Sciatic nerve (tissue), 2 donors: ENCODE measurements around the gene TNRC18. TPM values are rescaled to one million over a fixed set of nuclear protein-coding genes. Genes with fewer than 3 reads are reported as not detected.

Source experiments
- ATAC-seq: fragments of 200-7000 bp; cut with Tn5 transposase; one replicate; pipeline ENCODE4 v1.9.1; 2020; ENCODE audit warnings: mild to moderate bottlenecking, moderate library complexity
- DNase-seq: peaks from one replicate; pipeline ENCODE4 v3.0.0-alpha.2; 2020; ENCODE audit warnings: low spot score
- intact Hi-C: fragments of 100-400 bp; cut with DNase I; formaldehyde crosslinking; loops from one replicate; pipeline ENCODE4 v1.14.2; 2022
- total RNA-seq: library from RNA; stranded (reverse); fragmentation: NEBNext Ultra II Directional; extraction: Animal tissue kit (Norgen Biotek cat#: 25700); gene quantifications from one replicate; pipeline ENCODE4 v1.2.1, GENCODE V29; 2021
- donor health status: DM: no; HTN: no; CAD: no.
- donor health status: DM: no; HTN: no; CAD: no.

TNRC18 gene
- total RNA-seq, 1 donor from 2014 or later: 107 TPM

- DNase-seq: no peak
- intact Hi-C loops: no loop called here
- no peak for ATAC-seq
These were observed 35.2 kb downstream of the TNRC18 start for GRCh38 chr7:5388273-5388901.

GRCh38 chr7:5387711-5388245 is 35.9 kb downstream of the TNRC18 start:
- ATAC-seq (no peak), DNase-seq (no peak)
- intact Hi-C loops: no loop called here

GRCh38 chr7:5384618-5385017 is 39.0 kb downstream of the TNRC18 start:
- intact Hi-C loops: no loop called here
- ATAC-seq (no peak), DNase-seq (no peak)

DNA sequence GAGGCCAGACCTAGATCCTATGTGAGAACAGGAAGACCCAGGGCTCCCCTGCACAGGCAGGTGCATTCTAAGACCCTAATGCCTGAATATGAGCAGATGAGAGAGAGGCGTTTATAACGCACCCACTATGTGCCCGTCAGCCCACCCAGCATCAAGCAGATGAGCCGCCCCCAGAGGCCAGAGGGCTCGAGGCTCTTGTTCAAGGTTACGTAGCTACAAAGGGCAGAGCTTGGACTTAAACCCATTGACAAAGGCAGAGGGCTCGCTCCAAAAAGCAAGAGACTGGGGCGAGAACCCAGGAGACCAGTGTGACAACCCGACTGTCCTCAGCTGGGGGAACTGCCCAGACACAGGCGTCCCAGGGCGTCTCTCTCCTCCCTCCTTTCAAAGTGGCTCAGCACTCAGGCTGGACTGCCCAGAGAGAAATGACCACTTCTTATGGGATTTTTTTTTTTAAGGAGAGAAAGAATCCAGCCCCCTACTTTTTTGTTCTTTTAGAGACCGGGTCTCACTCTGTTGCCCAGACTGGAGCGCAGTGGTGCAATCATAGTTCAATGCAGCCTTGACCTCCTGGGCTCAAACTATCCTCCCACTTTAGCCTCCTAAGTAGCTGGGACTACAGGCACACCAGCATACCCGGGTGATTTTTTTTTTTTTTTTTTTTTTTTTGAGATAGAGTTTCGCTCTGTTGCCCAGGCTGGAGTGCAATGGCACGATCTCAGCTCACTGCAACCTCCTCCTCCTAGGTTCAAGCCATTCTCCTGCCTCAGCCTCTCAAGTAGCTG is 40.1 kb downstream of the TNRC18 start:
- intact Hi-C loops: no loop called here
- ATAC-seq (no peak), DNase-seq (no peak)

GRCh38 chr7:5382281-5382892 is 41.2 kb downstream of the TNRC18 start:
- ATAC-seq: peak; percentile 56
- intact Hi-C loops: no loop called here
- DNase-seq: no peak

GRCh38 chr7:5381071-5381772 is 42.4 kb downstream of the TNRC18 start:
- intact Hi-C loops: no loop called here
- DNase-seq: no peak
- no peak for ATAC-seq

- intact Hi-C loops: no loop called here
- DNase-seq: no peak
- no peak for ATAC-seq
These were observed 43.1 kb downstream of the TNRC18 start for GRCh38 chr7:5380350-5381070.

DNA sequence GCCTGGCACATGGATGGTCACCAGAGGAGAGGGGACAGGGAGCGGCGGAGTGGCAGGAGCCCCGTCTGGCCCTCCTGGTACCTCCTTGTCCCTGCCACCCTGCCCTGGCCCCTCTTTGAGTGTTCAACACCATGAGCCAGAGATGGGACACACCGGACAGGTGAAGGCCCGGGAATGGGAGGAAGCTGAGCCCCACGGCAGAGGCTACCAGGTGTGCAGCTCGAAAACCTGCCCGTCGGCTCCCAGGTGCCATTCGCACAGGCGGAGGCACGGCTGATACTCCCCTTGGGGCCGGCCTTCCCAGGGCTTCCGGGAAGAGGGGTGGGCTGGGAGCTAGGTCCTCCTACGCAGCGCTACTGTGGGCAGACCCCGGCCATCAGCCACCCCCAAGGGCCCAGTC is 44.1 kb downstream of the TNRC18 start:
- ATAC-seq (no peak), DNase-seq (no peak)
- intact Hi-C loops: no loop called here

DNA sequence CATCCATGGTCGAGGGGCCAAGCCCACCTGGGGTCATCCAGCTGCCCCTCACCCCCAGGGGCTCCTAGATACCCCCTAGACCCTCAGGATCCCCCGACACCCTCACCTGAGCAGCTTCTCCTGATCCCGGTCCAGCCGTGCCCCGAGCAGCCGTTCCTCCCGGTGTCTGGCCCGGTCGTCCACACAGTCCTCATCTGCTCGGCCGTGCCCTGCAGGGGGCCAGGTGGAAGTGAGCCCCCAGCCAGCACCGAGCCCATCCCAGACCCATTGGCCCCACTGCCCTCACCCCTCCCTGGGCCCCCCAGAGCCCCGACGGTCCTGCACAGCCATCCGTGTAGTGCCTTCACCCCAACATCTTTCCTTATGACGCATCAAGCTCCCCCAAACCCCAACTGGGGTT is 45.8 kb downstream of the TNRC18 start:
- intact Hi-C loops: no loop called here
- ATAC-seq: no peak
- no peak for DNase-seq

GRCh38 chr7:5377279-5377678 is 46.4 kb downstream of the TNRC18 start:
- intact Hi-C loops: no loop called here
- ATAC-seq (no peak), DNase-seq (no peak)

DNA sequence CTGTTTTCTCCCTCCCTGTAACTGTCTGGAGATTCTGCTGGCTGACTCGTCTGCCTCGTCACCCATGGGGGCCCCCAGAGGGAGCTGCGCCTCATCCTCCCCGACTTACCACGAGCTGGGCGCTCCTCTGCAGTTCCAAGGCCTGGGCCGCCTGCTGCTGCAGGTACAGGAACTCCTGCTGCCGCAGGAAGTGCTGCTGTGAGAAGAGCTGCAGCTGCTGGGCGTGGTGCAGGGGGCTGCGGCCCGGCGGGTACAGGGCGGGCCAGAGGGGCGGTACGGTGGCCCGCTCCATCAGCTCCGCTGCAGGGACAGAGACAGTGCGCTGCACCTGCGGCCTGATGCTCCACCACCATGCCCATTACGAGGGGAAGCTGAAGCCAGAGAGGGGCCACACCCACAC is 47.7 kb downstream of the TNRC18 start:
- intact Hi-C loops: no loop called here
- DNase-seq: no peak
- ATAC-seq: no peak

- ATAC-seq (no peak), DNase-seq (no peak)
- intact Hi-C loops: no loop called here
These were observed 49.2 kb downstream of the TNRC18 start for GRCh38 chr7:5374464-5374863.

GRCh38 chr7:5373300-5373699 is 50.3 kb downstream of the TNRC18 start:
- ATAC-seq (no peak), DNase-seq (no peak)
- intact Hi-C loops: no loop called here

- intact Hi-C loops: no loop called here
- no peak for ATAC-seq
- no peak for DNase-seq
These were observed 52.9 kb downstream of the TNRC18 start for GRCh38 chr7:5370454-5371353.

DNA sequence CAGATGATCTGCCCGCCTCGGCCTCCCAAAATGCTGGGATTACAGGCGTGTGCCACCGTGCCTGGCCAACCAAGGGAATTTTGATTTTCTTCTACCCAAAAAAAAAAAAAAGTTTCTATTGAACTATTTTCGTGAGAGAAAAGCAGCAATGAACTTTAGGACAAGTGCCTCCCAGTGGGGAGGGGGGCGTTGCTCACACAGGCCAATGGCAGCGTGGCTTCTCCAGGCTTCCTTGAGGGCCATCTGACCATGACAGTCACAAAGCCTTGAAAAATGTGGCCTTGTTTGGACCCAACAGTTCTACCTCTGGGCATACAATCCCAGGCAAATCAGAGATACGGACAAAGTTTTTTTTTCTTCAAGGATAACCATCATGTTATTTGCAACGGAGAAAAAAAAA is 56.0 kb downstream of the TNRC18 start:
- peak; percentile 38 for ATAC-seq
- intact Hi-C loops: loop anchor here (5.0 kb wide), 1 partner anchor 85 kb away; no protein-coding TSS in a partner anchor
- DNase-seq: no peak

- ATAC-seq (peak; percentile 86), DNase-seq (peak; percentile 76)
- intact Hi-C loops: loop anchor here (5.0 kb wide), 1 partner anchor 86 kb away; no protein-coding TSS in a partner anchor
These were observed 57.5 kb downstream of the TNRC18 start for GRCh38 chr7:5365976-5366625.

DNA sequence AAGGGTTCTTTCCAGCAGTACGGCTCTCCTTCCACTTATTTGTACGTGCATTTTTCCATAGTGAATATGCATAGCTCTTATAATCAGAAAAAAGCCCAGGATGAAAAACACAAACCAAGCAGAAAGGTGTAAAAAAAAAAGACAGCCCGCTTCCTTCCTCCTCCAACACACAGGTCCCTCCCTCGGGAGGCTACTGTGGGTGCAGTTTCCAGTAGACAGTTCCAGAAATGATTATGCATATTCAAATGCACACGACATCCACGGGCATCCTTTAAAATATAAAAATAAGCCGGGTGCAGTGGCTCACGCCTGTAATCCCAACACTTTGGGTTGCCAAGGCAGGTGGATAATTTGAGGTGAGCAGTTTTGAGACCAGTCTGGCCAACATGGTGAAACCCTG is 59.9 kb downstream of the TNRC18 start:
- no peak for DNase-seq
- no peak for ATAC-seq
- intact Hi-C loops: no loop called here
